ENCODE measurements around the gene DCTPP1.

GRCh38 chr16:30459456-30459855 lies 29.6 kb upstream of the DCTPP1 start:
- TF ChIP-seq POLR2A (IDR thresholded peaks at IDR 0.05; ENCODE audit: low read length): no peak
- TF ChIP-seq GATA1 (IDR thresholded peaks at IDR 0.05; ENCODE audit: low read depth, low read length): no peak
